ENCODE measurements around the gene ANKRD42.

DNA sequence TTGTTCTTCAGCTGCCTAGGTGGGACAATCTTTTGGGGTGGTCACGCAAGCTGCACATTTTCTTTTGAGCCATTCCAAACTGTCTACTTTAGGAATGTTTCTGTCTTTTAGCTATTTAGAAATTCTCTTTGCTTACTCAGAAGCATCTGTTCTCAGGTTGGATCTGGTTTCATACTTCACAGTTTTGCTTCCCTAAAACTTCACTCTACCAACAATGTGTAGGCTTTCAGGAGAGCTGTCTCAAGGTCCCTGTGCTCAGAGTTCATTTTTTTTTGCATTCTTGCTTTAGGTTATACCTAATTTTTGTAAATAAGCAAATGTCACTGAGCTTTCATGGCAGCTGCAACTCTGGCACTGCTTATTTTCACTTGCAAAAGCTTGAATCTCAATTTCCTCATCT, 55.9 kb downstream of the ANKRD42 start:
- TF ChIP-seq, protein P1, sequence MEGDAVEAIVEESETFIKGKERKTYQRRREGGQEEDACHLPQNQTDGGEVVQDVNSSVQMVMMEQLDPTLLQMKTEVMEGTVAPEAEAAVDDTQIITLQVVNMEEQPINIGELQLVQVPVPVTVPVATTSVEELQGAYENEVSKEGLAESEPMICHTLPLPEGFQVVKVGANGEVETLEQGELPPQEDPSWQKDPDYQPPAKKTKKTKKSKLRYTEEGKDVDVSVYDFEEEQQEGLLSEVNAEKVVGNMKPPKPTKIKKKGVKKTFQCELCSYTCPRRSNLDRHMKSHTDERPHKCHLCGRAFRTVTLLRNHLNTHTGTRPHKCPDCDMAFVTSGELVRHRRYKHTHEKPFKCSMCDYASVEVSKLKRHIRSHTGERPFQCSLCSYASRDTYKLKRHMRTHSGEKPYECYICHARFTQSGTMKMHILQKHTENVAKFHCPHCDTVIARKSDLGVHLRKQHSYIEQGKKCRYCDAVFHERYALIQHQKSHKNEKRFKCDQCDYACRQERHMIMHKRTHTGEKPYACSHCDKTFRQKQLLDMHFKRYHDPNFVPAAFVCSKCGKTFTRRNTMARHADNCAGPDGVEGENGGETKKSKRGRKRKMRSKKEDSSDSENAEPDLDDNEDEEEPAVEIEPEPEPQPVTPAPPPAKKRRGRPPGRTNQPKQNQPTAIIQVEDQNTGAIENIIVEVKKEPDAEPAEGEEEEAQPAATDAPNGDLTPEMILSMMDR (IDR thresholded peaks at IDR 0.05): no peak
- no peak for TF ChIP-seq POLR2A (IDR thresholded peaks at IDR 0.05)
